ENCODE data around the gene C1QB. TPM values are rescaled to one million over a fixed set of nuclear protein-coding genes. Genes with fewer than 3 reads are reported as not detected.

The C1QB gene, protein sequence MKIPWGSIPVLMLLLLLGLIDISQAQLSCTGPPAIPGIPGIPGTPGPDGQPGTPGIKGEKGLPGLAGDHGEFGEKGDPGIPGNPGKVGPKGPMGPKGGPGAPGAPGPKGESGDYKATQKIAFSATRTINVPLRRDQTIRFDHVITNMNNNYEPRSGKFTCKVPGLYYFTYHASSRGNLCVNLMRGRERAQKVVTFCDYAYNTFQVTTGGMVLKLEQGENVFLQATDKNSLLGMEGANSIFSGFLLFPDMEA
- 10 to 100 TPM; 14.5 to 71.5 (median 33.0) TPM for total RNA-seq

DNA sequence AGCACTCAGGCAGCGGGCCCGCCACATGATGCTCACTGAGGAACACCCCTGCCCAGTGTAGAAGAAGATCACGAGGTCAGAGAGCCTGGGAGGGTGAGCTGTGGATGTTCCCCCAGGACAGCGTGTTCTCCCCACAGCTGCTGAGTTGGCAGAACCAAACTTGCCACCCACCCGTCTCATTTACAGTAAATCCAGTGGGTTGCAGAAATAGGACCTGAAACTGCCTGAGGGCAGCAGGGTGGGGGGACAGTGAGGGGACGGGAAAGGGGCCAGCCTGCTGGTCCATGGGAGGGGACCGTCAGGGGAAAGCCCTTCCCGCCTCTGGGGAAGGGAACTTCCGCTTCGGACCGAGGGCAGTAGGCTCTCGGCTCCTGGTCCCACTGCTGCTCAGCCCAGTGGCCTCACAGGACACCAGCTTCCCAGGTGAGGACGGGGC lies at the start of gene C1QB:
C1QB (plus strand) TSS at position 356 of the 436 bp plus-strand sequence. CDS start 6,227 bp downstream, outside the sequence.
- Histone ChIP-seq H3K4me1 (no peaks in the 10 kb centered on the region), H3K36me3 (no peaks in the 10 kb centered on the region), H3K4me3 (peak within 1 kb of the TSS; percentile 32), H3K9me3 (no peaks in the 10 kb centered on the region), H3K27ac (peak within 1 kb of the TSS; percentile 13), H3K27me3 (peaks cover 40% of the 10 kb centered on the region)
- no peak for DNase-seq (ENCODE audit: low spot score in 2 of 2)
- WGBS: 68% methylated on average over 13 of the region's 13 CpGs
- TF ChIP-seq POLR2A (IDR thresholded peaks at IDR 0.05) (peak in 1 of 2 donors; percentile 24), EP300 (IDR thresholded peaks at IDR 0.05) (no peak)

DNA sequence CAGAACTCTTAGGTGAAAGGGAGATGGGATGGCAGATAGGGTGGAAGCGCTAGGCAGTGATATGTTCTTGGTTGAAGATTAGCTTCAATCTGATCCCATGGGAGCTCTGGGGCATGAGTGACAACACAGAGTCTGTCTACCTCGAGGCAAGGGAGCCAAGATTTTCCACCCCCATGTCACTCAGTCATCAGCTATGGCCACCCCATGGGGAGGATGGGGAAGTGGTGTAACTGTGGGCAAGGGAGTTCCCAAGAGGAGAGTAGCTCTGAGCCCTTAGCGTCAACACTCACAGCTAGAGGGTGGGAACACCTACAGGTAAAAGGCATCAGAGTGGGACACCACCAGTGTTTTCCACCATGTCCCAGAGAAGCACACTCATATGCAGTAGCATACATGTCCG lies 46.9 kb upstream of the C1QB start:
- TF ChIP-seq EP300 (IDR thresholded peaks at IDR 0.05) (no peak), POLR2AphosphoS5 (IDR thresholded peaks at IDR 0.05) (no peak), POLR2A (IDR thresholded peaks at IDR 0.05) (no peak)
- TF ChIP-seq, protein P1, sequence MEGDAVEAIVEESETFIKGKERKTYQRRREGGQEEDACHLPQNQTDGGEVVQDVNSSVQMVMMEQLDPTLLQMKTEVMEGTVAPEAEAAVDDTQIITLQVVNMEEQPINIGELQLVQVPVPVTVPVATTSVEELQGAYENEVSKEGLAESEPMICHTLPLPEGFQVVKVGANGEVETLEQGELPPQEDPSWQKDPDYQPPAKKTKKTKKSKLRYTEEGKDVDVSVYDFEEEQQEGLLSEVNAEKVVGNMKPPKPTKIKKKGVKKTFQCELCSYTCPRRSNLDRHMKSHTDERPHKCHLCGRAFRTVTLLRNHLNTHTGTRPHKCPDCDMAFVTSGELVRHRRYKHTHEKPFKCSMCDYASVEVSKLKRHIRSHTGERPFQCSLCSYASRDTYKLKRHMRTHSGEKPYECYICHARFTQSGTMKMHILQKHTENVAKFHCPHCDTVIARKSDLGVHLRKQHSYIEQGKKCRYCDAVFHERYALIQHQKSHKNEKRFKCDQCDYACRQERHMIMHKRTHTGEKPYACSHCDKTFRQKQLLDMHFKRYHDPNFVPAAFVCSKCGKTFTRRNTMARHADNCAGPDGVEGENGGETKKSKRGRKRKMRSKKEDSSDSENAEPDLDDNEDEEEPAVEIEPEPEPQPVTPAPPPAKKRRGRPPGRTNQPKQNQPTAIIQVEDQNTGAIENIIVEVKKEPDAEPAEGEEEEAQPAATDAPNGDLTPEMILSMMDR (IDR thresholded peaks at IDR 0.05): no peak
- no peak for DNase-seq (ENCODE audit: low spot score in 2 of 2)
- Histone ChIP-seq H3K27me3 (peaks cover 93% of the 10 kb centered on the region), H3K9me3 (no peaks in the 10 kb centered on the region), H3K4me1 (no peaks in the 10 kb centered on the region), H3K27ac (no peak overlapping the region), H3K4me3 (no peak overlapping the region), H3K36me3 (no peaks in the 10 kb centered on the region)
- 44% methylated on average over 4 of the region's 4 CpGs for WGBS

DNA sequence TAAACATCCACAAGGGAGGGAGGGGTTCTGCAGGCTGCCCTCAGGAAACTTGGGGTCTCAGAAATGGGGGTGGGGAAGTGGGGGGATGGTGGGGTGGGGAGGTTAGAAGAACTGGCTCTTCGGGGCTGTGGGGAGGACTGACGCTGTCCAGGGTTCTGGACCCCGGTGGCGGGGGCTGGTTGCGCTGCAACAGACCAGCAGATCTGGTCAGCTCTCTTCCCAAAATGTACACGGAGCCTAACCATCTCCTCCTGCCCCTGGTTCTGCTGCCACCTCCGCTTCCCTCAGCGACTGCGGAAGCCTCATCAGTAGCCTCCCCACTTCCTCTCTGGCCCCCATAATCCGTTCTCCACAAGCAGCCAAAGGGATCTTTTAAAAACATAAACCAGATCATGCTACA lies 45.9 kb upstream of the C1QB start:
- no peak for DNase-seq (ENCODE audit: low spot score in 2 of 2)
- no peaks in the 10 kb centered on the region for H3K4me1 ChIP-seq
- H3K4me3 ChIP-seq: no peak overlapping the region
- H3K9me3 ChIP-seq: no peaks in the 10 kb centered on the region
- TF ChIP-seq POLR2AphosphoS5 (IDR thresholded peaks at IDR 0.05) (no peak), POLR2A (IDR thresholded peaks at IDR 0.05) (no peak), EP300 (IDR thresholded peaks at IDR 0.05) (no peak)
- TF ChIP-seq, protein P1 (IDR thresholded peaks at IDR 0.05): no peak
- no peaks in the 10 kb centered on the region for H3K36me3 ChIP-seq
- H3K27ac ChIP-seq: no peak overlapping the region
- WGBS: 11% methylated on average over 10 of the region's 10 CpGs
- peaks cover 95% of the 10 kb centered on the region for H3K27me3 ChIP-seq

DNA sequence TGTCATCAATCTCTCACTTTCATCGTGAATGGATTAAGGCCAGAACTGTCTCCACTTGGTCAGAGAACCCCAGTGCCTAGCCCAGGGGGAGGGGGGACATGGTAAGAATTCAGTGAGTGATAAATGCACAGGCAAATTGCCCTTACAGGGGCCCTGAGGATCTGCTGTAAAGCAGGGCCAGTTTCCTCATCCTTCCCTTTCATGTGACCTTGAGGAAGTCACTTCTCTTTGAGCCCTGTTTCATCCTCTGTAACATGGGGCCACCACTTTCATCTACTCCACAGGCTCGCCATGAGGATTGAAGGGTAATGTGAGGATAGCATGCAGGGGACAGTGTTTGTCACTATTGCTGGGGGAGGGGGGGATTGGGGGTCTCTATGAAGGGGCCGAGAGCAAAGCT lies 44.7 kb upstream of the C1QB start:
- Histone ChIP-seq H3K9me3 (no peaks in the 10 kb centered on the region), H3K4me1 (no peaks in the 10 kb centered on the region), H3K4me3 (no peak overlapping the region), H3K27ac (no peak overlapping the region), H3K36me3 (no peaks in the 10 kb centered on the region), H3K27me3 (peaks cover 90% of the 10 kb centered on the region)
- no peak for DNase-seq (ENCODE audit: low spot score in 2 of 2)
- TF ChIP-seq, protein P1 (IDR thresholded peaks at IDR 0.05): no peak
- 79% methylated on average over 3 of the region's 3 CpGs for WGBS

DNA sequence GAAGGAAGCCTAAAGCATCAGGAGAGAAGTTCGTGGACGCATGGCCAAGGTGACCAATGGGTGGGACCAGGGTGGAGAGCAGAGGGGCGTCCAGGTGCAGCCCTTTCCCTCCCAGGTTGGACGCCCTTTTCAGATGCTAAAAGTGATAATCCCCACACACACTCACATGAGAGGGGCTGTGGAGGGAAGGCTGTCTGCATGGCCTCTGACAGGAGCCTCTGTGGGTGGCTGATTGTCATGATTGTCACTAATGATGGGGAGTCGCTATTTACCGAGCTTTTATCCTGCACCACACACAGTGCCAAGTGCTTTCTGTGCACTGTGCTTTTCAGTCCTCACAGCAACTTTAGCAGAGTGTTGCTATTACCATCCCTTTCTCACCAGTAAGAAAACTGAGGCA lies 43.7 kb upstream of the C1QB start:
- TF ChIP-seq POLR2A (IDR thresholded peaks at IDR 0.05) (no peak), POLR2AphosphoS5 (IDR thresholded peaks at IDR 0.05) (no peak), EP300 (IDR thresholded peaks at IDR 0.05) (no peak)
- TF ChIP-seq, protein P1 (IDR thresholded peaks at IDR 0.05): no peak
- 18% methylated on average over 5 of the region's 6 CpGs for WGBS
- peaks cover 90% of the 10 kb centered on the region for H3K27me3 ChIP-seq

More for the DNA sequence above, 43.7 kb upstream of the C1QB start:
- H3K4me1 ChIP-seq: no peaks in the 10 kb centered on the region
- no peak for DNase-seq (ENCODE audit: low spot score in 2 of 2)
- no peaks in the 10 kb centered on the region for H3K9me3 ChIP-seq
- no peak overlapping the region for H3K27ac ChIP-seq
- H3K4me3 ChIP-seq: no peak overlapping the region
- no peaks in the 10 kb centered on the region for H3K36me3 ChIP-seq
